Mesothelial cell of epicardium (in vitro differentiated cells): ENCODE data around the gene CLRN3. TPM values are rescaled to one million over a fixed set of nuclear protein-coding genes. Genes with fewer than 3 reads are reported as not detected.

Experiments
- DNase-seq, 2 experiments: peaks; one replicate each; pipeline ENCODE4 v3.0.0; 2021; ENCODE audit warnings: low spot score in 2 of 2; ENCODE audit not compliant: unreplicated experiment in 2 of 2
- H3K27ac Mint-ChIP-seq: 2 replicates; pipeline ENCODE4 v1.8.0; 2021; ENCODE audit warnings: mixed read lengths
- H3K27me3 Mint-ChIP-seq: 2 replicates; pipeline ENCODE4 v1.8.0; 2021; ENCODE audit warnings: low read depth, mixed read lengths
- H3K36me3 Mint-ChIP-seq: 2 replicates; pipeline ENCODE4 v1.8.0; 2021; ENCODE audit warnings: mixed read lengths
- H3K4me1 Mint-ChIP-seq: 2 replicates; pipeline ENCODE4 v1.8.0; 2021; ENCODE audit warnings: mixed read lengths
- H3K4me3 Mint-ChIP-seq: 2 replicates; pipeline ENCODE4 v1.8.0; 2021; ENCODE audit warnings: mild to moderate bottlenecking, moderate library complexity, mixed read lengths
- H3K9me3 Mint-ChIP-seq: 2 replicates; pipeline ENCODE4 v1.8.0; 2021; ENCODE audit warnings: mixed read lengths
- total RNA-seq: library from RNA; stranded (reverse); gene quantifications from 3 replicates; pipeline ENCODE4 v1.2.1, GENCODE V29; 2021
- TF ChIP-seq, protein P1 (sequence below): fragments of 200-600 bp; sonication (generic); IDR thresholded peaks from one replicate; pipeline ENCODE4 v1.5.0; 2021; ENCODE audit warnings: antibody characterized with exemption; ENCODE audit not compliant: unreplicated experiment

CLRN3 gene
- total RNA-seq, 1 donor from 2014 or later, result not detected

DNA sequence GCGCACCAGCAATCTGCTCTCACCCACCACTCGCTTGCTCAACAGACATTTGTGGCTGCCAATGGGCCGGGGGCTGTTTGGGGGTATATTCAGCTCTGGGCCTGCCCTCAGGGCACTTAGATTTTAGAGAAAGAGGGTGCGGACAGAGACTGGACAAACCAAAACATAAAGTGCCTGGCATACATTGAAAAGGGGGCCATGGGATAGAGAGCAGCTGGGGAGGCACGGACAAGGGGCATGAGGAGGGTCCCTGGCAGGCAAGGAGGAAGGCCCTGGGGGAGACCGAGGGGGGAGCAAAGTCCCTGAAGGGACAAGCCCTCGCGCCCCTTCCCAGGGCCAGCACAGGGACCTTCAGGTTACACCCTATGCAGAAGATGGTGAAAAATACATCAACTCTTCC is 43.5 kb downstream of the CLRN3 start:
- no peak for DNase-seq
- TF ChIP-seq, protein P1, sequence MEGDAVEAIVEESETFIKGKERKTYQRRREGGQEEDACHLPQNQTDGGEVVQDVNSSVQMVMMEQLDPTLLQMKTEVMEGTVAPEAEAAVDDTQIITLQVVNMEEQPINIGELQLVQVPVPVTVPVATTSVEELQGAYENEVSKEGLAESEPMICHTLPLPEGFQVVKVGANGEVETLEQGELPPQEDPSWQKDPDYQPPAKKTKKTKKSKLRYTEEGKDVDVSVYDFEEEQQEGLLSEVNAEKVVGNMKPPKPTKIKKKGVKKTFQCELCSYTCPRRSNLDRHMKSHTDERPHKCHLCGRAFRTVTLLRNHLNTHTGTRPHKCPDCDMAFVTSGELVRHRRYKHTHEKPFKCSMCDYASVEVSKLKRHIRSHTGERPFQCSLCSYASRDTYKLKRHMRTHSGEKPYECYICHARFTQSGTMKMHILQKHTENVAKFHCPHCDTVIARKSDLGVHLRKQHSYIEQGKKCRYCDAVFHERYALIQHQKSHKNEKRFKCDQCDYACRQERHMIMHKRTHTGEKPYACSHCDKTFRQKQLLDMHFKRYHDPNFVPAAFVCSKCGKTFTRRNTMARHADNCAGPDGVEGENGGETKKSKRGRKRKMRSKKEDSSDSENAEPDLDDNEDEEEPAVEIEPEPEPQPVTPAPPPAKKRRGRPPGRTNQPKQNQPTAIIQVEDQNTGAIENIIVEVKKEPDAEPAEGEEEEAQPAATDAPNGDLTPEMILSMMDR, result no peak
- Mint-ChIP-seq H3K27ac (no peak overlapping the region), H3K9me3 (no peaks in the 10 kb centered on the region), H3K36me3 (no peaks in the 10 kb centered on the region), H3K4me1 (no peaks in the 10 kb centered on the region), H3K27me3 (peaks cover 75% of the 10 kb centered on the region), H3K4me3 (no peak overlapping the region)

DNA sequence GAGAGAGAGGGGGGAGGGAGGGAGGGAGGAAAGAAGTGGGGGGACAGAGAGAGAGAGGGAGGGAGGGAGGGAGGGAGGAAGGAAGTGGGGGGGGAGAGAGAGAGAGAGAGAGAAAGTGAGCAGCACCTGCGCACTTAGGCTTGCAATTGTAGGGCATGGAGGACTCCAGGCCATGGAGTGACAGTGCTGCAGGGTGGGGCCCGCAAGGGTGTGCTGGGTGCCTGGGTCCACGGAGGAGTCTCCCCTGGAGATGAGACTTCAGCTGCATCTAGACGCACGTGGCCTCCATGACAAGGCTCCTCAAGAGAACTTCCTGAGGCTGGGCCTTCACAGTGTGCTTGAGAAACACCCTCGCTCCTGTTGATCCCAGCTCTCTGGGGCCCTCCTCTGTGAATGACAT is 44.5 kb downstream of the CLRN3 start:
- TF ChIP-seq, protein P1, result no peak
- no peak overlapping the region for H3K4me3 Mint-ChIP-seq
- no peaks in the 10 kb centered on the region for H3K36me3 Mint-ChIP-seq
- H3K27ac Mint-ChIP-seq, result no peak overlapping the region
- H3K4me1 Mint-ChIP-seq, result no peaks in the 10 kb centered on the region
- DNase-seq, result no peak
- peaks cover 77% of the 10 kb centered on the region for H3K27me3 Mint-ChIP-seq
- H3K9me3 Mint-ChIP-seq, result no peaks in the 10 kb centered on the region

DNA sequence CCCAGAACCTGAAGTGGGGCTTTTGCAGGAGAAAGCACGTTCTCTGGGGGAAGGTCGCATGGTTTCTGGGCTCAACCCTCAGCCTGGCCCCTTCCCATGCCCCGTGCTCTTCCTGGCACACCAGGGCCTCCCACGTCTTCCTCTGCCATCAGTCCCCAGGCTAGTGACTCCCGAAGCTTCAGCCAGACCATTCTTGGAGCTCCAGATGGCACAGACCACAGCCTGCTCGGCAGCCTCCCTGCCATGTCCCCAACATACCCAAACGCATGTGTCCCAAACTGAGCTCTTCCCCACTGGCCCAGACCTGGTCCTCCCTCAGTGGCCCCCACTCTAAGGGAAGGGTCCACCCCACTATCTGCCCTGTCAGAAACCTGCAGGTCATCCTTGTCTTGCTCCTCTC is 47.0 kb downstream of the CLRN3 start:
- Mint-ChIP-seq H3K27me3 (peaks cover 81% of the 10 kb centered on the region), H3K4me1 (no peaks in the 10 kb centered on the region), H3K9me3 (no peaks in the 10 kb centered on the region), H3K4me3 (no peak overlapping the region), H3K27ac (no peak overlapping the region), H3K36me3 (no peaks in the 10 kb centered on the region)
- TF ChIP-seq, protein P1, result no peak
- DNase-seq, result no peak

DNA sequence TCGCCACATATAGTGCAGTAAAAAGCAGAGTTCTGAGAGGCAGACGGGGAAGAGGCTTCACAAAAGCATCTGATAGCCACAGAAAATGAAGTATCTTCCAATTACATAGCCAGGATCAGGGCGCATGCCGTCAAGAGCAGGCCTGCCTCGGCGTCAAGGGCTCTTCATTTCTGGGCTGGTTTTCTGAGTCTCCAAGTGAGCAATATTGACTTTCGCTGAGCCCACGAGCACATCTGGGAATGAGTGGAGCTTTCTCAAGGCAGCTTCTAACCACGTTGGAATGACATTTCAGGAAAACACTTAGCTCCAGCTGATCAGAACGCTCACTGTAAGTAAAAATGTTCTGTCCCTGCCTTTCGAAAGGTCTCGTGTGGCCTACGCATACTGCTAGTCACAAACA is 51.9 kb downstream of the CLRN3 start:
- Mint-ChIP-seq H3K9me3 (peaks cover 7% of the 10 kb centered on the region), H3K27me3 (peaks cover 85% of the 10 kb centered on the region), H3K27ac (no peak overlapping the region), H3K4me3 (no peak overlapping the region), H3K36me3 (no peaks in the 10 kb centered on the region), H3K4me1 (peaks cover 2% of the 10 kb centered on the region)
- TF ChIP-seq, protein P1, result no peak
- DNase-seq, result no peak

DNA sequence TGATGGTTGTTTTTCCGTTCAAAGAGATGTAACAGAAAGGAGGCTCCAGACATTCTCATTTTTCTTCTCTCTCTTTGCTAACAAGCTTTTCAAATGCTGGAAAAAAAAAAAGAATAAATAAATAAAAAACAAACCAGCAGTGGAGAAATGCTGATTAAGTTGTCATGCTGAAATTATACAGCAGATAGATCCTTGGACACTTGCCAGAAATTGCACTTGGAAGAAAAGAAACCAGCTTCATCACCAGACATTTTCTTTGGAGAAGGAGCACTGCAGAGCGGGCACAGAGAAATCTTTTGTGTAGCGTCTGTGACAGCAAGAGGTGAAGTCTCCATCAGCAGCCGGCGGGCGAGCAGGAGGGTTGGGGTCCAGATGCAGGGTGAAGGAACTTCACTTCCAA is 55.8 kb downstream of the CLRN3 start:
- Mint-ChIP-seq H3K27ac (no peak overlapping the region), H3K27me3 (peaks cover 60% of the 10 kb centered on the region)
- DNase-seq, result no peak

More for the DNA sequence above, 55.8 kb downstream of the CLRN3 start:
- Mint-ChIP-seq H3K4me3 (no peak overlapping the region), H3K4me1 (peaks cover 5% of the 10 kb centered on the region), H3K36me3 (no peaks in the 10 kb centered on the region), H3K9me3 (peaks cover 7% of the 10 kb centered on the region)
- TF ChIP-seq, protein P1, result no peak
